NCI-H1436 treated with DMSO at 0.1 percent for 48 hours (cell line): ENCODE results near the gene NPNT.

ENCODE experiments used
- DNase-seq: peaks from one replicate; lab custom pipeline; 2025; lab: John Stamatoyannopoulos, UW

The NPNT gene

DNA sequence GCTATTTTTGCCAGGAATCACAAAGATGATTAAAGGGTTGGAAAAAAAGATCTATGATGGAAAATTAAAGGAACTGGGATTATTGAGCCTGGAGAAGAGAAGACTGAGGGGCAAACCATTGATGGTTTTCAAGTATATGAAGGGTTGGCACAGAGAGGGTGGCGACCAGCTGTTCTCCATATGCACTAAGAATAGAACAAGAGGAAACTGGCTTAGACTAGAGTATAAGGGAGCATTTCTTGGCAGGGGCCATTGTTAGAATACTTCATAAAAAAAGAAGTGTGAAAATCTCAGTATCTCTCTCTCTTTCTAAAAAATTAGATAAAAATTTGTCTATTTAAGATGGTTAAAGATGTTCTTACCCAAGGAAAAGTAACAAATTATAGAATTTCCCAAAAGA is 75.1 kb downstream of the NPNT start:
- DNase-seq, result no peak

DNA sequence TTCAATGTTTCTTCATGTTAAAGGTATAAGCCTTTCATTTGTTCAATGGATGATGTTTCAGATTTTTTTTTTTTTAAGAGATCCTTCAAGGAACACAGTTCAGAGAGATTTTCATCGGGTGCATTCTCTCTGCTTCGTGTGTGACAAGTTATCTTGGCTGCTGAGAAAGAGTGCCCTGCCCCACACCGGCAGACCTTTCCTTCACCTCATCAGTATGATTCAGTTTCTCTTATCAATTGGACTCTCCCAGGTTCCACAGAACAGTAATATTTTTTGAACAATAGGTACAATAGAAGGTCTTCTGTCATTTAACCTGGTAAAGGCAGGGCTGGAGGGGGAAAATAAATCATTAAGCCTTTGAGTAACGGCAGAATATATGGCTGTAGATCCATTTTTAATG is 75.8 kb downstream of the NPNT start:
- DNase-seq, result no peak

DNA sequence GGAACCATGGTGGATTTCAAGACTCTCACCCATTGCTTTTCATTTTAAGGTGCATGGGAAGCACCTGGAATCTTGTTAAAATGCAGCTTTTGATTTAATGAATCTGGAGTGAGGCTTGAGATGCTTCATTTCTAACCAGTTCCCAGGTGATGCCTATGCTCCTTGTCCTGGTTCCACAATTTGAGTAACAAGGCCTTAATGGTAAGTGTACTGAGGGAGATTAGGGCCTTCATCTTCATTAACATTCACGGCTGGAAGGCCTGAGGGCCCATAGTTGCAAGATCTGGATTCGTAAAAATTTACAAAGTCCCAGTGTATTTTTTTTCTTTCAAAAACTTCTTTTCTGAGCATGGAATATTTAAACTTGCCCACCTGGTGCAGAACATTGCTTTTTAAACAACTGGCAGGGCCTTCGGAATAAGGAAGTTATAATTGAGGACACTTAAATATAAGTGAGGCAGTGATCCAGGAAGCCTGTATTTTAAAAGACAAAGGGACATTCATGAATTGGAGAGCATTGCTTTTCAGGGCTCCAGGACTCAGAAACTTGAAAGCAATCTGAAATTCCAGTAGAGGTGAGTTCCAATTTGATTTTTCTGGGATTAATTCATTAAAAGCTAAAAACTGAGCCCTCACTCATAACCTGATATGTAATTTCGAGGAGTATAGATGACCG is 77.8 kb downstream of the NPNT start:
- DNase-seq, result no peak

DNA sequence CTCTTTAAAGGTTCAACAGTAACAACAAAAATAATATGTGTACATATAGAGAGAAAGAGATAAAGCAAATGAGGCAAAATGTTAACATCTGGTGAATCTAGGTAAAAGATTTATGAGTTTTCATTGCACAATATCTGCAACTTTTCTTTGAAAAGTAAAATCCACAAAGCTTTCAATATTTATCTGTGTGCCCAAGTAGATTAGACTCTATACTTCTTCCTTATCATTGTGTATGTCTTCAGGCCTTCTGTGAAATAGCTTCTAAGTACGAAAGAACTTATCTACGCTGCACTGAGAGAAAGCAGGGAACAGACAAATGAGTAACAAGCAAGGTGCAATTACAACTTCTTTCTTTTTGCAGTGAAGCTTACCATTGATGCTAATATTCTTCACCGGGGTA is 81.6 kb downstream of the NPNT start:
- DNase-seq, result no peak

DNA sequence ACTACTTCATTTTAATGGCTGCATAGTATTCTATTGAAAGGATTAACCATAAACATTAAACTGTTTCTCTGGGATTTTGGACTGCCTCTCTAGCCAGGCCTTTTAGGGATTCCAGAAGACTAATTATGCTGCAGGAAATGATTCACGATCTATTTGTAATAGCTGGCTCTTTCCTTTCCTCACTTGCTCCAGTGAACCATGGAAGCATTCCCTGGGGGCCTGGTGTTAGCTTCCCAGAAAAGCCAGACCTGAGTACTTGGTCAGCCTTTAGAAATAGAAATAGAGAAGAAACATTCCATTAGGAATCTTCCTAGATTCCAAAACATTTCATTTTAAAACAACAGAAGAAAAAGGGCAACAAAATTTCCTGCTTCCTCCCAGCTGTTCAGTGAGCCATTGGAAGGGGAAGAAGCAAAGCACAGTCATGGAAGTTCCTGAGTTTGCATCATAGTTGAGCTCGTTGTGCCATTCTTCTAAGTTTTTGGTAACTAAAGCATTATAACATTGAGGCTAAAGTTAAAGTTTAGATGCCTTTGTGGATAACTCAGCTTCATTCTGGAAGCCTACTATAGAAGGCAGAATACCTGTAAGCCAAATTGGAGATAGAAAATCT is 83.5 kb downstream of the NPNT start:
- no peak for DNase-seq

DNA sequence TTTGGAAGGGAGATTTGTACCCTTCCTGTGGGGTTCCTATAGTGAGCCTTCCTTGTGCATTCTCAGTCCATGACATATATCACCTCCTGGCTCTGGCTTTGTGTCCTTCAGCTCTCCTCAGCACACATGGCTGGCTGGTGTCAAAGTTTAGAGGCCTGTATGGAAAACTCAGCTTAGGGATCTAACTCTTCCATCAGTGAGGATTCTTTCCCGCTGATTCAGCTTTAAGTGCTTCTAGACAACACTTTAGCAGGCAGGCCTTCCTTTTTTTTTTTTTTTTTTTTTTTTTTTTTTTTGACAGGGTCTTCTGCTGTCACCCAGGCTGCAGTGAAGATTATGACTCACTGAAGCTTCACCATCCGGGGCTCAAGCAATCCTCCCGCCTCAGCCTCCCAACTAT is 84.2 kb downstream of the NPNT start:
- DNase-seq, result no peak

DNA sequence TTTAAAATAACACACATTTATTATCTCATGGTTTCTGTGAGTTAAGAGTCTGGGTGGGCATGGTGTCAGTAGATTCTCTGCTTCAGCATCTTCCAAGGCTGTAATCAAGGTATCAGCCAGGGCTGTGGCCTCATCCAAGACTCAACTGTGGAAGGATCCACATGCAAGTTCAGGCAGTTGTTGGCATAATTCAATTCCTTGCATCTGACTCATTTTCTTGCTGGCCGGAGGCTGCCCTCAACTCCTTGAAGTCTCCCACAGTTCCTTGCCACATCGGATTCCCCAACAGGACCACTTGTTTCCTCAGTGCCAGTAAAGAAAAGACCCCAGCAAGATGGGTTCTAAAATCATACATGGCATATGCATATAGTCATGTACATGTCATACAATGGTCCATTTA is 93.4 kb downstream of the NPNT start:
- no peak for DNase-seq

DNA sequence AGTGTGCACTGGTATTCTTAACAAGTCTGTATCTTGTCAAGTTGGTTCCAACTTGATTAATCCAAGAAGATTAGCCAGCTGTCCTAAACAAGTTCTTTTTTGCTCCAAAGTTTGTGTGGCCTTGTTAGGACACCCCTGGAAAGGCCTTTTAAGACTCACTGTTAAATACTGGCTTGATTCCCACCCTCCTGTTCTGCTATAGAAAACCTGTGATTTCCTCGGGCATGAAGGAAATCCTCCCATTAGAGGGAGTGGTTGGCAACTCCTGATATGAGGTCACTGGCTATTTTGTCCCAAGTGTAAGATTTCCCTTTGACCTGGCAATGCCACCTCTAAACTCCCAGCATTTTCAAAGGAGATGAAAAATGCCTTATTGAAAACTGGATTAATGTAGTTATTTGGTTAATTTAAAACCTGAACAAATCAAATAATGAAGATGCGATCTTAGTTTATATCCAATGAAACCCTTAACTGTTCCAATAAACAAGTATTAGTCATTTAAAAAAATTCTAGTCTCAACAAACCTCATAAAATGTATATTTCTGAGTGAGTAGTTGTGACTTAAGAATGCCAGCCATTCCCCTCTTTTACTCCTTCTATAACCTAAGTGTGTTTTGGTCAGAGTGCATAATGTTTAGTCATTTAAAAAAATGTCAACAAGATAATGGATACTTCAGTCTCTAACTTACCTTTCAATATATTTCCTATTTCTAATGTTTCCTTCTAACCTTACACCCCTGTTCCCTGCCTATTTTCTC is 94.4 kb downstream of the NPNT start:
- no peak for DNase-seq

DNA sequence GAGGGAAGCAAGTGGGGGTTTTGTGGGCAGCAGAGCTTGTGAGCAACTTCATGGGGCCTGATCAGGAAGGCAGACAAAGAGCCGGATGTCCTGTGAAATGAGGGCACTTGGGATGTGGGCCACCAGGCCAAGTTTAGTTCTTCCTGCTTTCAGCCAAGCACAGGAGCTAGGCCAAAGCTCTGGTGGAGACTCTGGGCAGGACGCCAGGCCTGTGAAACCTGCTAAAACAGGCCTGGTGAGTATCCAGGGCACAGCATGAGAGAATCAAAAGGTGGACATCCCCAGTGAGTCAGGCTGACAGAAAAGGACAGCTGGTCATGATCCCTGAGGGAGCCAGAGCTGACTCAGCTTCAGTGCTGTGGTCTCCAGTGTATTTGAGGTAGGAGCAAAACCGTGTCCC is 95.7 kb downstream of the NPNT start:
- no peak for DNase-seq

DNA sequence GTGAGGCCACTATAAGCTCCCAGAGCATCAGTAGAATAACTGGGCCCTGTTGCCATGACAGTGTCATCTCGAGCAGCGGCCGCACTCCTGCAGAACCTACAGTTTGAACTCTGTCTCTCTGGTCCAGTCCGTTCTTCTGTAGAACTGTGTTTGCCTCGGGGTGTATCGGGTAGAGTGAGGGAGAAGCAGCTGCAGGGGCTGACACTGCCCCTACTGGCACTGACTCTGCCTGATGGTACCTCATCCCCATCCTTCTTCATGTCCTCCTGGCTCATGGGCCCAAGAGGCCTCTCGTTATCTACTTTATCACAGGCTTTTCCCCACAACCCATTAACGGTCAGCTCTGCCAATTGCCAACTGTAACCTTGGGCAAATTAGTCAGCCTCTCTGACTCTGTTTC is 96.5 kb downstream of the NPNT start:
- no peak for DNase-seq

DNA sequence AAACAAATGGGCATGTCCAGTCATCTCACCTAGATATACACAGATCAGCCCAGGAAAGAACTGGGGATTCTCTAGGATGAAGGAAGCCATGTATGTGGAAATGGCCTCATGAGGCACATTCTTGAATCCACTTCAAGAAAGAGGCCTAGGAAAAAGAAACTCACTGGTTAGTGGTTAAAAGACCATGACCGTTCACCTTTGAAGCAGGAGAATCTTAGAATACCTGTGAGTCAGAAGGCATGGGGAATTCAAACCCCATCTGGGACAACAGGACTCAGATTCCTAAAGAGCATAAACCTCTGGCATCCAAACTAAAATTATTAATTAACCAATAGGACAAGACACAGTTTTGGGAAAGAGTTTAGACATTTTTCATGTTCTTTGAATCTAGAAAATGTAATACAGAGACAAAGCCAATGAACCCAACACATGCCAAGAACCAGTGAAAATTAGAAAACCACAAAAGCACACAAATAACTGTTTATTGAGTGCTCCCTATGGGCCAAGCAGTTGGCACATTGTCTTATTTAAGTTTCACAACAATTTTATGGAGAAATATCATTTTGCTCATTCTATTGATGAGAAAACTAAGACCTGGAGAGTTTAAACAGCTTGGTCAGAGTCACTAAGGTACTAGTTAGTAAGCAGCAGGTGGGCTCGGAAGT is 97.5 kb downstream of the NPNT start:
- DNase-seq, result no peak

DNA sequence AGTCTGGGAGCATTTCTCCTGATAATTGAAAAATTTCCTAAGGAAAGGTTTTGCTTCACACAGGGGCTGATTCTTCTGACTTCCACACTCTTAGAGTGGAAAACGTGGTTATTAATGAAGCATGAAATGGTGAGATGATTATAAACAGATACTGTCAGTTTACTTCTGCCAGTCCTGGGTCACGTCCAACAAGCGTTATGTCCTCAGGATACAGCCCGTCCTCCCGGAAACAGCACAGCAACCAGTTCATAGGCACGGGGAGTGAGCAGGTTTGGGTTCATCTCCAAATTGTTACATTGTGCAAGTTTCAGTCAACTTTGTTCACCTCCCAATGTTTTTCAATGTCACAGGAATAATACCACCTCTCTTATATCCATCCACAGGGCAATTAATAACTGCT is 98.8 kb downstream of the NPNT start:
- DNase-seq, result no peak

DNA sequence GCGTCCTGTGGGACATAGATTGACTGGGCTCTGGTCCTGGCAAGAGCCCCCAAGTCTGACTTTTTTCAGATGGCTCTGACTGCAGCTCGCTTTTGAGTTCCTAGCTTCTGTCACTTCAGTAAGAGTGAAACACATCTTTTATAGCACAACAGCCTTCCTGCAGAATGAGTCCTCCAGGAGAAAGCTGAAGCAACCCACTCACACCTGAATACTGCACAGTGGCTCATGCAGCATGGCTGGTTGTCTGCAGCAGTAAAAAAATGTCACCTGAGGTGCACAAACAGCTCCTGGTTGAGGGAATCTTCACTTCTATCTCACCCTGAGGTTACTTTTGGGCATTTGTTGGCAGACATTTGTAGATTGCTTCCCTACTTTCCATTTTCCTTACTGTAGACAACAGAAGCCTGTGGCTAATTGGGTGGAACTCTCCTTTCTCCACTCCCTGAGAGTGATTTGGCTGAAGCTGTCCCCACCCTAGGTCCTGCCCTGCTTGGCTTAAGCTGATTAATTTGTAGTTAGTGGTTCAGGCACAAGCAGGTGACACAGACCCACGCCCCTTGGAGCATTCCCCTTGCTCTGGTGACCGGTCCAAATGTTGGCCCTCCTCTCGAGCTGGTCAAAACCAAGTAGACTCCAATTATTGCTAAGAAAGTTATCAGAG is 99.7 kb downstream of the NPNT start:
- DNase-seq, result no peak

DNA sequence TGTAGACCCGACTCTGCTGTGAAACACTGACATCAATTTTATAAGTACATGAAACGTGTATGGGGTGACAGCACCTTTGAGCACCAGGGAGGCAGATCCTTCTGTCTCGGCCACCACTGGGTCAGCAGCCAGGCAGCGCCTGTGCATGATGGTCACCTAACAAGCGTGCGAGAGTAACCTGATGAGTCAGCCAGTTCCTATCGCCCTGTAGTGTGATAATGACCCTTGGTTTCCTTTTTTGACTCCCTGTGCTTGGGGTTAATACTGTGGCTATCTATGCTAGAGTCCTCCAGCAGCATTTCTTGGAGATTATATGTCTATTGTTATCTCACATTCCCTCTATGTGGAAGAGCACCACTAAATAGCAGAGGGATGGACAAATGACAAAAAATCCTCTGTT is 101.6 kb downstream of the NPNT start:
- DNase-seq, result no peak

DNA sequence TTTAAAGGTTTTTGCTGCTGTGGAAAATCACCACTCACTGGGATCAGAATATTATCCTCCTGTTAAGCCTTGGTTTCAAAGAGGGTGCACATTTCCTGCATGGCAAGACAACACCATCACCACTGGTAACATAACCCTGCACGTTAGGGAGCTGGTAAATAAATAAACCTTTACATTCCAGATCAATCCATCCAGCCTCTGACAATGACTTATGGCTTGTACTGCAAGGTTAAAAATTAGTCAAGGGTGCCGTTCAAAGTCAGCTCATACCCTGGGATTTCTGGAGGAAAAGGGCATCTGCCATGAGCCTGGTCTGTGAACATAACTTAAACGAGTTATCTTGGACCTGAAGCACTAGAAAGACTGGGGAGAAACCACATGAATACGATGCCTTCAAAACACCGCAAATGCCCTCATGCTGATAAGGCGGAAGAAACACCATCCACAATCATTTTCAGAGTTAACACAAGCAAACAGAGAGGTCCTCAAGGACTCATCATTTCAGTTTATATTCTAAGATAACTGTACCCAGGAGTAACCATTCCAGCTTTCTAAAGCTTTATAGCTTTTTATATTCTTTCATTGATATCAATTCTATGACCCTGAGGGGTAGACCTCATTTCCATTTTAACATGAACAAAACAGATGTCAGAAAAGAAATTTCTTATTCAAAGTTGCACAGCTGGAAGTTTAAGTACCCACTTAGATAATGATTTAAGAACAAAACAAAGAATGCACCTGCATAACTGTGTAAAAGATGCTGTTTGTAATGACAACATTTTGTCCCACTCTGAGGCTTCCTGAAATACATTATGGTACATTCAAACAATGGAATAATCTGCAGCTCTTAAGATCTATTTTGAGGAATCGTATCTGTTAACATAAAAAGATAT is 103.1 kb downstream of the NPNT start:
- DNase-seq, result no peak

DNA sequence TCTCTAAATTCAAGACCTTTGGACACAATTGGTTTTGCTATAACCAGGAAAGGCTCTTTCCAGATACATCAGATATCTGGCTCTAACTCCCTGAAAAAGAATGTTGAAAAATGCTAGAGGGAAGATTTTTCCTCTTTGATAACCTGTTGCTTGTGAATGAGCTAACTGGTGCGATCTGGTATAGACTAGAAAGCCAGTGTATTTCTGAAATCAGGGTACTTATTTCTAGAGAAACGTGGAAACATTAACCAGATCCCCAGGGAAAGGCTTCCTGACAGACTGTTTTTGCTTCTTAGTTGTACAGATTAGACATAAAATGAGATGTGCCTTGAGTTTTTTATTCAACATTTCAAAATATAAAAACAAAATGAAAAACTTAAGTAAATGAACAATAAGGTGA is 107.7 kb downstream of the NPNT start:
- no peak for DNase-seq

DNA sequence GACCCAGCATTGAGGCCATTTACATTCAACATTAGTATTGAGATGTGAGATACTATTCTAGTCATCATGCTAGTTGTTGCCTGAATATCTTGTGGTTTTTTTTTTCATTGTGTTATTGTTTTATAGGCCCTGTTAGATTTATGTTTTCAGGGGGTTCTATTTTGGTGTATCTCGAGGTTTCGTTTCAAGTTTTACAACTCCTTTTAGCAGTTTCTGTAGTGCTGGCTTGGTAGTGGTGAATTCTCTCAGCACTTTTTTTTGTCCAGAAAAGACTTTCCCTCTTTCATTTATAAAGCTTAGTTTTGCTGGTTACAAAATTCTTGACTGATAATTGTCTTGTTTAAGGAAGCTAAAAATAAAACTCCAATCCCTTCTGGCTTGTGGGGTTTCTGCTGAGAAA is 115.5 kb downstream of the NPNT start:
- DNase-seq, result no peak

DNA sequence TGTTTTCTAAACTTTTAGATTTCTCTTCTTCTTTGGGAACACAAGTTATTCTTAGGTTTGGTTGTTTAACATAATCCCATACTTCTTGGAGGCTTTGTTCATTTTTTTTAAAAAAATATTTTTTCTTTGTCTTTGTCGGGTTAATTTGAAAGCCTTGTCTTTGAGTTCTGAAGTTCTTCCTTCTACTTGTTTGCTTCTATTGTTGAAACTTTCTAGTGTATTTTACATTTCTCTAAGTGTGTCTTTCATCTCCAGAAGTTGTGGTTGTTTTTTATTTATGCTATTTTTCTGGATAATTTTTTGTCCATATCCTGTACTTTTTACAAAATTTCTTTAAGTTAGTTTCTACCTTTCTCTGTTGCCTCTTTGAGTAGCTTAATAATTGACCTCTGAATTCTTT is 116.1 kb downstream of the NPNT start:
- no peak for DNase-seq

DNA sequence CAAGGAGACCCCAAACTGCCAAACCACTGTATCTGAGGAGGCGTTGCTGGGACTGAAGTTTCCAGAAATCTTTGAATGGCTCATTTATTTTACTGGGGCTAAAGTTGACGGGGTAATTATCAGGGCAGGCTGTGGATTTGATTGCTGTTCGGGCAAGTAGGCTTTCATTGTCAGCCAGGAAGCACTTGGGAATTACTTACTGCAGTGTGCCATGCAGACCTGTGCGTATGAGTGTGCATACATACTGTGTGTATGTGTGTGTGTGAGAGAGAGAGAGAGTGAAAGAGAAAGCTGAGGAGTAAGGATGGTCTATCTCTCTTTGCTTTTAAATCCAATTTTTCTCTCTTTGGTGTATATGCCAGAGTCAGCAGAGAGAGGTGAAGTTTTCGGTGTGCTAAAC is 122.7 kb downstream of the NPNT start:
- DNase-seq, result no peak

DNA sequence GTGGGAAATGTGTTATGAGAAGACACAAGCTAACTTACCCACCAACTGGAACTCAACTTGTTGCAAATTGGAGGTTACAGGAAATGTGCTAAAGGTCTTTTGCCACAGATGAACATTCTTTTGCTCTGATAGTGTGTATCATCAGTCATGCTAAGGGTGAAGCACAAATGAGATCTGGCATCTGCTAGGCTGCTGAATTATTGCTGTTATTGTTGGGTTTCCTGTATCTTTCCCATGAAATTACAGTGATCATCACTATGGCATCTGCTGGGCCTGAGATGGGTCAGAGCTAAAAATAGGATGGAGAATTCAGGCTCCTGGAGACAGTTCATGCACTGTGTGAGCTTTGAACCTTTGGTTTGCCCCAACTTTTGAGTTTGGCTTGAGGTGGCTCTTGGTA is 124.5 kb downstream of the NPNT start:
- DNase-seq, result no peak
